ENCODE data around the gene FOXP1. TPM values are rescaled to one million over a fixed set of nuclear protein-coding genes. Genes with fewer than 3 reads are reported as not detected.

Gene FOXP1
- total RNA-seq, 2 donors from 2014 or later: 42.1 to 50.0 TPM

- DNase-seq: no peak
- intact Hi-C loops (cut with DNase I): no loop called here
- ATAC-seq: no peak
Observed at GRCh38 chr3:71255498-71255897, 328.0 kb downstream of the FOXP1 start.

GRCh38 chr3:71254281-71255057 is 329.1 kb downstream of the FOXP1 start:
- DNase-seq (no peak), ATAC-seq (peak; percentile 57 to 70)
- intact Hi-C loops (cut with DNase I): no loop called here

GRCh38 chr3:71253169-71253568 is 330.4 kb downstream of the FOXP1 start:
- ATAC-seq (no peak), DNase-seq (no peak)
- intact Hi-C loops (cut with DNase I): no loop called here

- DNase-seq (no peak), ATAC-seq (peak in 1 of 2 donors; percentile 6)
- intact Hi-C loops (cut with DNase I): no loop called here
Observed at GRCh38 chr3:71252466-71252865, 331.1 kb downstream of the FOXP1 start.

- DNase-seq (no peak), ATAC-seq (no peak)
- intact Hi-C loops (cut with DNase I): no loop called here
Observed at GRCh38 chr3:71251156-71251775, 332.3 kb downstream of the FOXP1 start.

- no peak for ATAC-seq
- intact Hi-C loops (cut with DNase I): no loop called here
- no peak for DNase-seq
Observed at GRCh38 chr3:71250026-71250425, 333.5 kb downstream of the FOXP1 start.

GRCh38 chr3:71247958-71248335 is 335.6 kb downstream of the FOXP1 start:
- intact Hi-C loops (cut with DNase I): loop anchor here in 1 of 2 donors (5.0 to 10.0 kb wide), 3 partner anchors 121 to 337 kb away; partner anchors contain the start of gene FOXP1
- DNase-seq (no peak), ATAC-seq (no peak)

- peak; percentile 42 to 59 for ATAC-seq
- intact Hi-C loops (cut with DNase I): loop anchor here in 1 of 2 donors (5.0 to 10.0 kb wide), 3 partner anchors 120 to 337 kb away; partner anchors contain the start of gene FOXP1
- DNase-seq: peak; percentile 44
Observed at GRCh38 chr3:71247221-71247957, 336.1 kb downstream of the FOXP1 start.

GRCh38 chr3:71245971-71246880 is 337.3 kb downstream of the FOXP1 start:
- intact Hi-C loops (cut with DNase I): loop anchor here in 1 of 2 donors (5.0 to 10.0 kb wide), 3 partner anchors 119 to 339 kb away; partner anchors contain the start of gene FOXP1
- DNase-seq (no peak), ATAC-seq (peak in 1 of 2 donors; percentile 49)

- DNase-seq: no peak
Observed at GRCh38 chr3:71244826-71245488, 338.6 kb downstream of the FOXP1 start.

GRCh38 chr3:71244153-71244825 is 339.2 kb downstream of the FOXP1 start:
- ATAC-seq (peak; percentile 20 to 70), DNase-seq (peak; percentile 42)
- intact Hi-C loops (cut with DNase I): loop anchor here in 1 of 2 donors (10.0 kb wide), 2 partner anchors 179 to 341 kb away; partner anchors contain the start of gene FOXP1

More at GRCh38 chr3:71244826-71245488, 338.6 kb downstream of the FOXP1 start:
- intact Hi-C loops (cut with DNase I): loop anchor here in 1 of 2 donors (5.0 to 10.0 kb wide), 3 partner anchors 118 to 340 kb away; partner anchors contain the start of gene FOXP1
- peak in 1 of 2 donors; percentile 13 for ATAC-seq

- DNase-seq (no peak), ATAC-seq (peak in 1 of 2 donors; percentile 21)
- intact Hi-C loops (cut with DNase I): loop anchor here in 1 of 2 donors (10.0 kb wide), 2 partner anchors 178 to 342 kb away; partner anchors contain the start of gene FOXP1
Observed at GRCh38 chr3:71243229-71243628, 340.3 kb downstream of the FOXP1 start.

- DNase-seq: no peak
- intact Hi-C loops (cut with DNase I): loop anchor here in 1 of 2 donors (10.0 kb wide), 2 partner anchors 177 to 343 kb away; partner anchors contain the start of gene FOXP1
- no peak for ATAC-seq
Observed at GRCh38 chr3:71241981-71242560, 341.5 kb downstream of the FOXP1 start.

- no peak for ATAC-seq
- DNase-seq: no peak
- intact Hi-C loops (cut with DNase I): loop anchor here in 1 of 2 donors (10.0 kb wide), 2 partner anchors 177 to 343 kb away; partner anchors contain the start of gene FOXP1
Observed at GRCh38 chr3:71241246-71241901, 342.2 kb downstream of the FOXP1 start.

GRCh38 chr3:71240034-71240433 is 343.5 kb downstream of the FOXP1 start:
- ATAC-seq: peak; percentile 19 to 50
- DNase-seq: no peak
- intact Hi-C loops (cut with DNase I): loop anchor here in 1 of 2 donors (10.0 kb wide), 2 partner anchors 175 to 345 kb away; partner anchors contain the start of gene FOXP1

GRCh38 chr3:71238355-71238757 is 345.2 kb downstream of the FOXP1 start:
- DNase-seq: no peak
- no peak for ATAC-seq
- intact Hi-C loops (cut with DNase I): no loop called here

Measured in left cardiac atrium (tissue), 4 donors.